ENCODE measurements around the gene S100A7. TPM values are rescaled to one million over a fixed set of nuclear protein-coding genes. Genes with fewer than 3 reads are reported as not detected.
A peak's percentile ranks its signal among the peaks of the same experiment; 100 is the strongest.

S100A7 gene
- total and polyA plus RNA-seq, 2 of the 4 experiments (the other 2 are of a cell fraction): not detected

GRCh38 chr1:153444078-153444477 lies 16.4 kb downstream of the S100A7 start:
- no TSS peak for BruUV-seq (replicated peaks)
- Histone ChIP-seq H2AK5ac (ENCODE audit: low read depth, low read length) (no peak overlapping the region), H3K27ac (ENCODE audit: insufficient read depth, low read length) (no peak overlapping the region), H2AFZ (replicated peaks; ENCODE audit: low read length, poor library complexity) (no peak overlapping the region), H4K91ac (ENCODE audit: insufficient read depth, low read depth, low read length) (no peak overlapping the region), H2BK15ac (ENCODE audit: low read depth, low read length) (no peak overlapping the region), H3K9ac (ENCODE audit: low read depth, low read length) (no peak overlapping the region), H4K8ac (ENCODE audit: low read depth in 2 of 2, low read length in 2 of 2) (no peak overlapping the region), H3K4me3 (ENCODE audit: insufficient read depth, low read depth, low read length) (no peak overlapping the region), H2BK20ac (ENCODE audit: low read depth, low read length) (no peak overlapping the region), H4K20me1 (ENCODE audit: insufficient read depth, low read length) (no peaks in the 10 kb centered on the region), H2BK120ac (ENCODE audit: low read depth, low read length) (no peak overlapping the region), H4K5ac (ENCODE audit: low read depth, low read length) (no peak overlapping the region), H3K18ac (ENCODE audit: low read depth, low read length) (no peak overlapping the region), H2AK9ac (replicated peaks; ENCODE audit: low read depth, low read length, poor library complexity) (peak overlapping the region; percentile 42), H3K4me2 (ENCODE audit: low read depth, low read length) (no peak overlapping the region), H3K9me1 (ENCODE audit: insufficient read depth, low read length) (no peaks in the 10 kb centered on the region), H3K14ac (replicated peaks; ENCODE audit: low read depth, low read length) (no peak overlapping the region), H2BK5ac (ENCODE audit: low read depth, low read length, poor library complexity, severe bottlenecking) (no peak overlapping the region), H3K4ac (ENCODE audit: low read depth, low read length) (no peak overlapping the region), H3K27me3 (ENCODE audit: control insufficient read depth, insufficient read depth, low read length) (peaks cover 2% of the 10 kb centered on the region), H3K36me3 (ENCODE audit: control insufficient read depth, insufficient read depth, low read length) (no peaks in the 10 kb centered on the region), H3K23ac (ENCODE audit: low read depth, low read length) (no peak overlapping the region), H3K9me3 (ENCODE audit: control insufficient read depth, insufficient read depth, low read length) (no peaks in the 10 kb centered on the region), H3K56ac (ENCODE audit: extremely low read depth, insufficient read depth, low read length) (no peak overlapping the region), H3K4me1 (ENCODE audit: control insufficient read depth, insufficient read depth, low read length) (no peaks in the 10 kb centered on the region), H3K79me1 (ENCODE audit: low read depth in 1 of 2, low read length in 2 of 2) (no peaks in the 10 kb centered on the region)
- ChIA-PET CTCF (no interaction called here), POLR2A (ENCODE audit: unreplicated experiment) (no interaction called here)
- no CpG with 5 or more reads among the region's 5 CpGs for WGBS, 2 experiments (ENCODE audit: extremely low coverage in 2 of 2, insufficient read length in 1 of 2)
- no peak for TF ChIP-seq RFX5 (IDR thresholded peaks at IDR 0.05; ENCODE audit: low read depth, low read length)
- TF ChIP-seq ELK1 (IDR thresholded peaks at IDR 0.05; ENCODE audit: borderline replicate concordance, low read depth, low read length): no peak
- no peak for TF ChIP-seq FOS (IDR thresholded peaks at IDR 0.05; ENCODE audit: low read depth, low read length)
- TF ChIP-seq MXI1 (IDR thresholded peaks at IDR 0.05; ENCODE audit: borderline replicate concordance, low read depth, low read length): no peak
- no peak for TF ChIP-seq CHD1 (IDR thresholded peaks at IDR 0.05; ENCODE audit: low read depth, low read length)
- no peak for TF ChIP-seq POLR2A (IDR thresholded peaks at IDR 0.05; ENCODE audit: low read depth, low read length)
- no peak for TF ChIP-seq CTCF (conservative IDR thresholded peaks at IDR 0.05; ENCODE audit: low read depth, low read length)
- no peak for TF ChIP-seq MAZ (IDR thresholded peaks at IDR 0.05; ENCODE audit: borderline replicate concordance, low read depth, low read length)
- no peak for DNase-seq
- intact Hi-C loops (cut with micrococcal nuclease): no loop called here
- no peak for ATAC-seq (ENCODE audit: low read depth)
- in situ Hi-C loops (cut with MboI; ENCODE audit: low sequenced_read_pairs): no loop called here
- dilution Hi-C loops (cut with HindIII; ENCODE audit: low sequenced_read_pairs, unreplicated experiment): no loop called here

Data from IMR-90 (cell line).